ENCODE measurements around the gene TARP.

The TARP gene

GRCh38 chr7:38319873-38320272 lies 46.4 kb upstream of the TARP start:
- intact Hi-C loops (cut with DNase I, micrococcal nuclease), result no loop called here
- no peak overlapping the region for H3K4me3 ChIP-seq
- no peak for TF ChIP-seq CTCF (IDR thresholded peaks at IDR 0.05)
- DNase-seq (no peak), ATAC-seq (no peak)
- H3K36me3 ChIP-seq (ENCODE audit: low read depth), result no peaks in the 10 kb centered on the region
- H3K4me1 ChIP-seq (ENCODE audit: low read depth), result no peaks in the 10 kb centered on the region
- H3K9me3 ChIP-seq, result no peaks in the 10 kb centered on the region

DNA sequence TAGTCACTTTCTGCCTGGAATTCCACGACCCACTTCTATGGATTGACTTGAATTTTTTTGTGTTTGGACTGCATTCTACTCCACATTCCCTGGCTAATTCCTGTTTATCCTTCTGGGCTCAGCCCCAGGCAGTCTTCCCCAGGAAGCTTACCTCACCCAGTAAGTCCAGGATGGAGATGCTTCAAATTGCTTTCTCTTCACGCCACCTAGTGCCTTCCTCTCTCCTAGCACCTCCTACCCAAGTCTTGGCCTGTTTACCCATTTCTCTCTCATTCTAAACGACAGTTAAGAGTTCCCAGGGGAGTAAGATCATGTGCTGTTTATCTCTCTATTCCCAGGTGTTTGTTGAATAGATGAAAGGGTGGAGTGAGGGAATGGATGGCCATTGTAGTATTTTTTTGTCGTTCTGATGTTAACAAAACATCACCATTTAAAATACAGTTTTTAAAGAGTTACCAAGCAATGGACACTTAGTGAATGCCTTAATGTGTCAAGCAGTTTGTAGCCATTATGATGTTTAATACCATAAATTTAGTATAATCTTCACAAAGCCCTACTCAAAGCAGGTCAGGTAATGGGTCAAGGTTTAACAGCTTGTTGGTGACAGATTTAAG lies 45.5 kb upstream of the TARP start:
- H3K4me3 ChIP-seq, result no peak overlapping the region
- DNase-seq (peak in 1 of 3 donors; percentile 45), ATAC-seq (peak; percentile 72)
- H3K4me1 ChIP-seq (ENCODE audit: low read depth), result no peaks in the 10 kb centered on the region
- H3K36me3 ChIP-seq (ENCODE audit: low read depth), result no peaks in the 10 kb centered on the region
- intact Hi-C loops (cut with DNase I, micrococcal nuclease), result no loop called here
- H3K9me3 ChIP-seq, result no peaks in the 10 kb centered on the region
- peak; percentile 17 for TF ChIP-seq CTCF (IDR thresholded peaks at IDR 0.05)

DNA sequence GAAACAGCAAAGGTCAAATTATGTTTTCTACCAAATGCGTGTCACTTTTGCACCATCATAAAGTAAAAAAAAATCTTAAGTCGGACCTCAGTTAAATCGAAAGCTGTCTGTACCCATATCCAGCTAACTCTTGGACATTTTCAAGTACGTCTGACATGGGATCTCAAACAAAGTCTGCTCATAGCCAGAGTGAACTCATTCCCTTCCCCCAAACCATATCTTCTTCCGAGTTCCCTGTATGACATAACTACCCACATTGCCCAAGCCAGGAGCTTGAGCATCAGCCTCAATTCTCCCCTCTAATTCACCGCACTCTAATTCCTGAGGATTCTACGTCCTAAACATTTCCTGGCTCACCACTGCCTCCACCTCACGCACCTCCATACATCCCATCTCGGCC lies 44.8 kb upstream of the TARP start:
- ATAC-seq, result no peak
- DNase-seq, result no peak
- Histone ChIP-seq H3K36me3 (ENCODE audit: low read depth) (no peaks in the 10 kb centered on the region), H3K9me3 (no peaks in the 10 kb centered on the region), H3K4me3 (no peak overlapping the region), H3K4me1 (ENCODE audit: low read depth) (no peaks in the 10 kb centered on the region)
- no peak for TF ChIP-seq CTCF (IDR thresholded peaks at IDR 0.05)
- intact Hi-C loops (cut with DNase I, micrococcal nuclease), result no loop called here

DNA sequence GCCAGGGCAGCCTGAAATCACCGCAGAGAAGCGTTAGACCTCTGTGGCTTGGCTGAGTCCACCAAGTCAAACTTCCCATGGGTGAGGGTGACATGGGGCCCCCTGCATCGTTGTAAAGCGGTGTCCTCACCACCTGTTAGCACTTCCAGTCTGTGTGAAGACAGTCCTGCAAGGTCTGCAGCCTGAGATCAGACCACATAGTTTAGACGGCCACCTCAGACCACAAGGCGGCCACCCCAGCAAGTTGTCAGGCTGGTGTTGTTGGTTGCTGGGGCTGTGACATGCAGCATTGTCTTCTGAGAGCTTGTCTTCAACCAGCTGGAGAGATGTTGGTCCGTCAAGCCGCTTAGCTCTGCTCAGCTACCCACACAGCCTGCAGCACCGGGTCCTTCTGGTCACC lies 44.1 kb upstream of the TARP start:
- no peaks in the 10 kb centered on the region for H3K9me3 ChIP-seq
- no peak for TF ChIP-seq CTCF (IDR thresholded peaks at IDR 0.05)
- no peak for DNase-seq
- no peak overlapping the region for H3K4me3 ChIP-seq
- H3K36me3 ChIP-seq (ENCODE audit: low read depth), result no peaks in the 10 kb centered on the region
- H3K4me1 ChIP-seq (ENCODE audit: low read depth), result no peaks in the 10 kb centered on the region
- ATAC-seq, result peak; percentile 45
- intact Hi-C loops (cut with DNase I, micrococcal nuclease), result no loop called here

DNA sequence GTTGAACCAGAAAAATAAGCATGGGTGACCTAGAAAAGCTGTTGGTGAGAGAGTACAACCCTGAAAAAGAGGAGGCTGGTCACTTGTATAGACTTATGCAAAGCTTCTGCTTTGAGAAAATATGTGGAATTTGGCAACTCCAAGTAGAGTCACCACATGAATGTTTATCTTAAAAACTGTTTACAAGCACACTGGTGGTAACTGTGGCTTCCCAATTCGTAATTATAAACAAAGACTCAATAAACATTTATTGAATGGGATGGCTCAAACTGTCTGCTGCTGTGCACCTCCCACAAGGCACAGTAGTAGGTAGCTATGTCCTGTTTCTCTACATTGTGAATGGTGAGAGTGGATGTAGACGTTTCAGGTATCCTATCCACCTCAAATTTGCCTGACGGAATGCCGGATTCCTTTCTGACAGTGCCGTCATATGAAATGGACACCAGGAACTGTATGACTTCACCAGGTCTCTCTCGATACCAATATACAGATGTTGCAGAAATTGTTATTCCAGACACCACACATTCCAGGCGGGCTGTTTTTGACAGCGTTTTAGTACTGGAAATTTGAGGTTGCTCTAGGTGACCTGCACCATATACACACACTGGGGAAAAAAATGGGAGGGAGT lies 43.4 kb upstream of the TARP start:
- intact Hi-C loops (cut with DNase I, micrococcal nuclease), result no loop called here
- no peak for TF ChIP-seq CTCF (IDR thresholded peaks at IDR 0.05)

More for the DNA sequence above, 43.4 kb upstream of the TARP start:
- ATAC-seq, result peak; percentile 26
- Histone ChIP-seq H3K36me3 (ENCODE audit: low read depth) (no peaks in the 10 kb centered on the region), H3K4me1 (ENCODE audit: low read depth) (no peaks in the 10 kb centered on the region), H3K9me3 (no peaks in the 10 kb centered on the region), H3K4me3 (no peak overlapping the region)
- DNase-seq, result no peak
